GM10248 (cell line): ENCODE measurements around the gene SSC4D.
"Not testable (repeated sequence)": the region's sequence is repeated elsewhere in the genome, so short reads cannot be mapped to it uniquely, and the experiment has no call there.

Source experiments
- CTCF ChIA-PET: fragments of 300-600 bp; sonication (Branson Sonifier 250); formaldehyde crosslinking; extraction: SDS; loops from one replicate; lab custom pipeline; 2021; ENCODE audit warnings: antibody characterized with exemption; lab: Yijun Ruan, JAX
- POLR2A ChIA-PET: fragments of 350-650 bp; sonication (Branson Sonifier 250); formaldehyde crosslinking; extraction: SDS; loops from one replicate; lab custom pipeline; 2020; ENCODE audit warnings: antibody characterized with exemption; lab: Yijun Ruan, JAX
- DNase-seq: peaks from one replicate; pipeline ENCODE4 v3.0.0; 2012; ENCODE audit errors: extremely low spot score
- TF ChIP-seq, protein P1 (sequence below): IDR thresholded peaks from 2 replicates; pipeline ENCODE4 v1.5.1; 2012; ENCODE audit warnings: mild to moderate bottlenecking, low read depth; ENCODE audit errors: extremely low read depth, missing control alignments, control extremely low read depth

Gene SSC4D

GRCh38 chr7:76425156-76425555, 15.7 kb upstream of the SSC4D start:
- ChIA-PET POLR2A (no interaction called here), CTCF (interaction anchor here (2.3 kb wide), 1 partner anchor 12 kb away, joined by 7 read pairs; no protein-coding TSS in a partner anchor)
- TF ChIP-seq, protein P1, sequence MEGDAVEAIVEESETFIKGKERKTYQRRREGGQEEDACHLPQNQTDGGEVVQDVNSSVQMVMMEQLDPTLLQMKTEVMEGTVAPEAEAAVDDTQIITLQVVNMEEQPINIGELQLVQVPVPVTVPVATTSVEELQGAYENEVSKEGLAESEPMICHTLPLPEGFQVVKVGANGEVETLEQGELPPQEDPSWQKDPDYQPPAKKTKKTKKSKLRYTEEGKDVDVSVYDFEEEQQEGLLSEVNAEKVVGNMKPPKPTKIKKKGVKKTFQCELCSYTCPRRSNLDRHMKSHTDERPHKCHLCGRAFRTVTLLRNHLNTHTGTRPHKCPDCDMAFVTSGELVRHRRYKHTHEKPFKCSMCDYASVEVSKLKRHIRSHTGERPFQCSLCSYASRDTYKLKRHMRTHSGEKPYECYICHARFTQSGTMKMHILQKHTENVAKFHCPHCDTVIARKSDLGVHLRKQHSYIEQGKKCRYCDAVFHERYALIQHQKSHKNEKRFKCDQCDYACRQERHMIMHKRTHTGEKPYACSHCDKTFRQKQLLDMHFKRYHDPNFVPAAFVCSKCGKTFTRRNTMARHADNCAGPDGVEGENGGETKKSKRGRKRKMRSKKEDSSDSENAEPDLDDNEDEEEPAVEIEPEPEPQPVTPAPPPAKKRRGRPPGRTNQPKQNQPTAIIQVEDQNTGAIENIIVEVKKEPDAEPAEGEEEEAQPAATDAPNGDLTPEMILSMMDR = no peak
- no peak for DNase-seq

DNA sequence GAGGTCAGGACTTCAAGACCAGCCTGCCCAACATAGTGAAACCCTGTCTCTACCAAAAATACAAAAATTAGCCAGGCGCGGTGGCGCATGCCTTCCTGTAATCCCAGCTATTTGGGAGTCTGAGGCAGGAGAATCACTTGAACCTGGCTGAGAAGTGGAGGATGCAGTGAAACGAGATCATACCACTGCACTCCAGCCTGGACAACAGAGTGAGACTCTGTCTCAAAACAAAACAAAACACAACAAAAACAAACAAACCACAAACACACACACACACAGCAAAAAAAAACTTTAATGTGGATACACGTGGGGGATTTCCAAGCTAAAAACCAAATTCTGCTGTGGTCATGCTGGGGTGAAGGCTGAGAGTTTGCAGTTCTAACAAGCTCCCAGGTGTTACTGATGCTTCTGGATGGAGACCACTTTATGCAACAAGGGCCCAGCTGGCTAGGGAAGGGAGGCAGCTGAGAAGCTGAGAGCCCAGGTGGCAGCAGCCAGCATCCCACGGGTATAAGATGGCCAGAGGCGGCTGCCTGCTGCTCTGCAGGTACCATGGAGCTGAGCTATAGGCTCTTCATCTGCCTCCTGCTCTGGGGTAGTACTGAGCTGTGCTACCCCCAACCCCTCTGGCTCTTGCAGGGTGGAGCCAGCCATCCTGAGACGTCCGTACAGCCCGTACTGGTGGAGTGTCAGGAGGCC, 15.1 kb upstream of the SSC4D start, which contains the start of gene ZP3:
Gene ZP3, plus strand, starts transcription at position 538 of the 699 bp plus-strand sequence. Its CDS starts 15 bp downstream, at position 553.
- TF ChIP-seq, protein P1 = no peak
- ChIA-PET POLR2A (no interaction called here), CTCF (interaction anchor here (0.8 to 2.3 kb wide), 2 partner anchors 12 to 36 kb away, joined by 3 to 7 read pairs; no protein-coding TSS in a partner anchor)
- no peak for DNase-seq

DNA sequence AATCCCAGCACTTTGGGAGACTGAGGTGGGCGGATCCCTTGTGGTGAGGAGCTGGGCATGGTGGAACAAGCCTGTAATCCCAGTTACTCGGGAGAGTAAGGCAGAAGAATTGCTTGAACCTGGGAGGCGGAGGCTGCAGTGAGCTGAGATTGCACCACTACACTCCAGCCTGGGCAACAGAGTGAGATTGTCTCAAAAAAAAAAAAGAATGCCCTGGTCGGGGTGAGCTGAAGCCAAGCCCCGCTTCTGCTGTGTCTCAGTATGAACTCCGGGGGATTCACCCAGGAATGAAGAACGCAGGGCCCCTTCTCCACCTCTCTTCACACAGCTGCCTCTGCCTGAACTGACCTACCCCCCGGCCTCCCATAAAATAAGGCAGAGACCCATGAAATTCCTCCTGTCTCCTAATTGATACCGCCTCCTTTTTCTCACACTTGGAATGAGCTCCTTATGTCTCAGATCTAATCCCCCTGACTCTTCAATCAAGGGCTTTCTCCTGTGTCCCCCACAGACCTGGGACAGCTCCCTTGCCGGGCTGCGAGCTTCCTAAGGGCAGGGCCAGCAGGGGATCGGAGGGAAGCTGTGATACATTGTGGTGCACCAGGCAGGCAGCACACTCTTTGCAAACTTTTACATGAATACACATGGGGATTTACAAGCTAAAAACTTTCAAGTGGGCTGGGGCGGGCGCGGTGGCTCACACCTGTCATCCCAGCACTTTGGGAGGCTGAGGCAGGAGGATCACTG, 14.3 kb upstream of the SSC4D start:
- DNase-seq = no peak
- TF ChIP-seq, protein P1 = no peak
- POLR2A ChIA-PET = no interaction called here

DNA sequence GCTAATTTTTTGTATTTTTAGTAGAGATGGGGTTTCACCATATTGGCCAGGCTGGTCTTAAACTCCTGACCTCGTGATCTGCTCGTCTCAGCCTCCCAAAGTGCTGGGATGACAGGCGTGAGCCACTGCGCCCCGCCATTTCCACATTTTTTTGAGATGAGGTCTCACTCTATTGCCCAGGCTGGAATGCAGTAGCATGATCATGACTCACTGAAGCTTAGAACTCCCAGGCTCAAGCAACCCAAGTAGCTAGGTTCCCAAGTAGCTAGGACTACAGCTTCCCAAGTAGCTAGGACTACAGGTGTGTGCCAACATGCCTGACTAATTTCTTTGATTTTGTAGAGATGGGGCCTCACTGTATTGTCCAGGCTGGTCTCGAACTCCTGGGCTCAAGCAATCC, 11.6 kb upstream of the SSC4D start:
- CTCF ChIA-PET, DNase-seq, POLR2A ChIA-PET: not testable (repeated sequence)

More for the DNA sequence above, 14.3 kb upstream of the SSC4D start:
- CTCF ChIA-PET = interaction anchor here (0.8 to 2.3 kb wide), 2 partner anchors 11 to 36 kb away, joined by 3 to 7 read pairs; no protein-coding TSS in a partner anchor

DNA sequence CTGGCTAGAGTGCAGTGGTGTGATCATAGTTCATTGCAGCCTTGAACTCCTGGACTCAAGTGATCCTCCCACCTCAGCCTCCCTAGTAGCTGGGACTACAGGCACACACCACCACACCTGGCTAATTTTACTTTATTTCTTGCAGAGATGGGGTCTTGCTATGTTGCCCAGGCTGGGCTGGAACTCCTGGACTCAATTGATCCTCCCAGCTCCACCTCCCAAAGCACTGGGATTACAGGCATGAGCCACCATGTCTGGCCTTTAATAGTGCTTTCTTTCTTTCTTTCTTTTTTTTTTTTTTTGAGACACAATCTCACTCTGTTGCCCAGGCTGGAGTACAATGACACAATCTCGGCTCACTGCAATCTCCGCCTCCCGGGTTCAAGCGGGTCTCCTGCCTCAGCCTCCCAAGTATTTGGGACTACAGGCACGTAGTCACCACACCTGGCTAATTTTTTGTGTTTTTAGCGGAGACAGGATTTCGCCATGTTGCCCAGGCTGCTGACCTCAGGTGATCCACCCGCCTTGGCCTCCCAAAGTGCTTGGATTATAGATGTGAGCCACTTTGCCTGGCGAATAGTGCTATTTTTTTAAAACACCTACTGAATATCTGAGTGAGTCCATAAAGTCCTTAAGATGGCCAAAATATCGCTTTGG, 8.3 kb upstream of the SSC4D start:
- DNase-seq, POLR2A ChIA-PET: not testable (repeated sequence)
- CTCF ChIA-PET = interaction anchor here (1.1 to 2.3 kb wide), 4 partner anchors 11 to 15 kb away, joined by 3 to 5 read pairs (median 4); no protein-coding TSS in a partner anchor

- TF ChIP-seq, protein P1 = no peak
- ChIA-PET CTCF (interaction anchor here (1.8 to 2.1 kb wide), 2 partner anchors 11 to 12 kb away, joined by 4 to 7 read pairs; partner anchors contain the start of gene ZP3), POLR2A (no interaction called here)
- no peak for DNase-seq
These were observed 2.8 kb upstream of the SSC4D start for GRCh38 chr7:76412249-76412648.

DNA sequence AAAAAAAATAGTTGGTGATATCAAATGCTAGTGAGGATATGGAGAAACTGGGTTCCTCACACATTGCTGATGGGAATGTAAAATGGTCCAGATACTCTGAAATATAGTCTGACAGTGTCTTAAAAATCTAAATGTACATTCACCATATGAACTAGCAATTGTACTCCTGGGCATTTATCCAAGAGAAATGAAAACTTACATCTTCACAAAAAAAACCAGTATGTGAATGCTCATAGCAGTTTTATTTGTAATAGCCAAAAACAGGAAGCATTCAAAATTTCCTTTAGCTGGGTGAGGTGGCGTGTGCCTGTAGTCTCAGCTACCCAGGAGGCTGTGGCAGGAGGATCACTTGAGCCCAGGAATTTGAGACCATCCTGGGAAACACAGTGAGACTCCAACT, 2.1 kb upstream of the SSC4D start:
- TF ChIP-seq, protein P1 = no peak
- ChIA-PET POLR2A (no interaction called here), CTCF (interaction anchor here (1.8 kb wide), 1 partner anchor 10 kb away, joined by 4 read pairs; no protein-coding TSS in a partner anchor)
- DNase-seq = no peak
